ENCODE results near the gene DAPK1. TPM values are rescaled to one million over a fixed set of nuclear protein-coding genes. Genes with fewer than 3 reads are reported as not detected.

DAPK1 gene
- total RNA-seq = 13.6 and 47.8 TPM in 2 replicates

DNA sequence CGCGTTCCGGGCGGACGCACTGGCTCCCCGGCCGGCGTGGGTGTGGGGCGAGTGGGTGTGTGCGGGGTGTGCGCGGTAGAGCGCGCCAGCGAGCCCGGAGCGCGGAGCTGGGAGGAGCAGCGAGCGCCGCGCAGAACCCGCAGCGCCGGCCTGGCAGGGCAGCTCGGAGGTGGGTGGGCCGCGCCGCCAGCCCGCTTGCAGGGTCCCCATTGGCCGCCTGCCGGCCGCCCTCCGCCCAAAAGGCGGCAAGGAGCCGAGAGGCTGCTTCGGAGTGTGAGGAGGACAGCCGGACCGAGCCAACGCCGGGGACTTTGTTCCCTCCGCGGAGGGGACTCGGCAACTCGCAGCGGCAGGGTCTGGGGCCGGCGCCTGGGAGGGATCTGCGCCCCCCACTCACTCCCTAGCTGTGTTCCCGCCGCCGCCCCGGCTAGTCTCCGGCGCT lies at the start of gene DAPK1:
Gene DAPK1, plus strand, starts transcription at position 264 of the 442 bp plus-strand sequence. CDS start 1,211 bp downstream, outside the sequence.

DNA sequence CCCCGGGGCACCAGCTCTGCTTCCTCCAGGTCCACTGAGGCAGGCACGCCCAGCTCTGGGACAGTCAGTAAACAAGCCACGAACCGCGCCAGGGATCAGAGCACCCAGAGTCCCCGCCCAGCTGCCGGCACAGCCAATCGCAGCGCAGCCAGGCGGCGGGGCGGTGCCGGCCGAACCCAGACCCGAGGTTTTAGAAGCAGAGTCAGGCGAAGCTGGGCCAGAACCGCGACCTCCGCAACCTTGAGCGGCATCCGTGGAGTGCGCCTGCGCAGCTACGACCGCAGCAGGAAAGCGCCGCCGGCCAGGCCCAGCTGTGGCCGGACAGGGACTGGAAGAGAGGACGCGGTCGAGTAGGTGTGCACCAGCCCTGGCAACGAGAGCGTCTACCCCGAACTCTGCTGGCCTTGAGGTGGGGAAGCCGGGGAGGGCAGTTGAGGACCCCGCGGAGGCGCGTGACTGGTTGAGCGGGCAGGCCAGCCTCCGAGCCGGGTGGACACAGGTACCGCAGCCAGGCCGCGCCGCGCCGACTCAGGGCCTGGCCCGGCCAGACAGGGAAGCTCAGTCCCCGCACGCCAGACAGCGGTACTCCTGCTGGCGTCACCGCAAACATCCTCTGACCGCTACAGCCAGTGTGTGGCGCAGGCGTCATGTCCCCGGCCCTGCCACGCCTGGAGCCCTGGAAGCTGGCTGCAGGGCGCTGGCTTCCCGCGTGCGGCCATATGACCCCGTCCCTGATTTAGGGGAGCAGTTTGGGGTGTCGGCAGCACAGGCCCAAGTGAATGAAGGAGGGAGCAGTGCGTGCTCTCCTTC lies 228.4 kb downstream of the DAPK1 start, which contains the start of gene CTSL:
Gene CTSL, plus strand, starts transcription at position 220 of the 810 bp plus-strand sequence. CDS start 1,485 bp downstream, outside the sequence.

Other genes starting within 250 kb of the DAPK1 start
- gene CTSL, start 228.3 kb downstream of the DAPK1 start, total RNA-seq = 94.5 and 201 TPM in 2 replicates